Common myeloid progenitor, CD34-positive (primary cell): ENCODE data around the gene ADGRV1.
A peak's percentile ranks its signal among the peaks of the same experiment; 100 is the strongest.

Source experiments
- CTCF ChIA-PET: fragments of 350-600 bp; sonication (Branson Sonifier 250); formaldehyde crosslinking; loops from one replicate; lab custom pipeline; 2021; ENCODE audit warnings: antibody characterized with exemption; lab: Charles Lee
- POLR2A ChIA-PET: fragments of 350-600 bp; sonication (Branson Sonifier 250); formaldehyde crosslinking; loops from one replicate; lab custom pipeline; 2021; ENCODE audit warnings: antibody characterized with exemption; lab: Charles Lee
- DNase-seq, 3 donors: peaks; one replicate each; pipeline versions ENCODE4 v3.0.0 to v3.0.0-alpha.2; 2013
- H3K27ac ChIP-seq, 2 experiments: 1 replicate in 1 of 2; 2 replicates in 1 of 2; pipeline ENCODE4 v1.7.0; 2013; ENCODE audit warnings: inconsistent platforms in 2 of 2, low read length in 2 of 2, mild to moderate bottlenecking in 2 of 2, low read depth in 1 of 2, moderate library complexity in 1 of 2; ENCODE audit not compliant: severe bottlenecking in 2 of 2, insufficient read depth in 1 of 2, poor library complexity in 1 of 2
- H3K27me3 ChIP-seq, 5 experiments: replicated peaks in 2 of 5; 1 replicate in 3 of 5; 2 replicates in 2 of 5; pipeline versions ENCODE4 v1.6.1 to v1.7.0; 2013; ENCODE audit warnings: low read length in 4 of 5, mild to moderate bottlenecking in 2 of 5, moderate library complexity in 2 of 5, inconsistent platforms in 1 of 5; ENCODE audit not compliant: insufficient read depth in 5 of 5, control insufficient read depth in 4 of 5
- H3K36me3 ChIP-seq, 4 experiments: 1 replicate in 2 of 4; 2 replicates in 2 of 4; pipeline versions ENCODE4 v1.6.1 to v1.7.0; 2013; ENCODE audit warnings: low read length in 3 of 4, control low read depth in 1 of 4, mild to moderate bottlenecking in 1 of 4; ENCODE audit not compliant: control insufficient read depth in 4 of 4, insufficient read depth in 4 of 4
- H3K4me1 ChIP-seq, 4 experiments: 1 replicate in 3 of 4; 2 replicates in 1 of 4; pipeline versions ENCODE4 v1.6.1 to v1.7.1; 2013; ENCODE audit warnings: low read length in 3 of 4, mild to moderate bottlenecking in 3 of 4, control low read depth in 1 of 4, inconsistent platforms in 1 of 4, moderate library complexity in 1 of 4; ENCODE audit not compliant: control insufficient read depth in 4 of 4, insufficient read depth in 4 of 4; ENCODE audit errors: control extremely low read depth in 1 of 4
- H3K4me3 ChIP-seq, 7 experiments: 1 replicate in 4 of 7; 2 replicates in 3 of 7; pipeline versions ENCODE4 v1.5.1 to v1.7.0; 2013; ENCODE audit warnings: mild to moderate bottlenecking in 7 of 7, low read length in 6 of 7, moderate library complexity in 6 of 7, inconsistent platforms in 2 of 7, low read depth in 2 of 7, control low read depth in 1 of 7; ENCODE audit not compliant: insufficient read depth in 4 of 7, control insufficient read depth in 1 of 7; ENCODE audit errors: extremely low read depth in 1 of 7
- H3K9me3 ChIP-seq, 5 experiments: 1 replicate in 4 of 5; 2 replicates in 1 of 5; pipeline versions ENCODE4 v1.6.1 to v1.7.1; 2013; ENCODE audit warnings: low read length in 4 of 5, mild to moderate bottlenecking in 2 of 5, inconsistent platforms in 1 of 5, low read depth in 1 of 5, moderate library complexity in 1 of 5; ENCODE audit not compliant: control insufficient read depth in 4 of 5, insufficient read depth in 2 of 5; ENCODE audit errors: control extremely low read depth in 1 of 5
- WGBS: methylation state at CpG from one replicate; pipeline ENCODE4 v1.1.5; 2013; ENCODE audit not compliant: insufficient coverage; 5-methylcytosine and 5-hydroxymethylcytosine counted together

Gene ADGRV1

GRCh38 chr5:91146230-91146629 lies 587.6 kb downstream of the ADGRV1 start:
- Histone ChIP-seq H3K27me3 (no peaks in the 10 kb centered on the region), H3K4me3 (no peak overlapping the region), H3K4me1 (no peaks in the 10 kb centered on the region), H3K27ac (no peak overlapping the region), H3K9me3 (peaks cover 0 to 3% (median 0%) of the 10 kb centered on the region in 5 experiments), H3K36me3 (no peaks in the 10 kb centered on the region)
- CTCF ChIA-PET = interaction anchor here (0.9 to 1.1 kb wide), 2 partner anchors 16 to 73 kb away, joined by 3 read pairs; no protein-coding TSS in a partner anchor
- POLR2A ChIA-PET = interaction anchor here (0.6 kb wide), 1 partner anchor 183 kb away, joined by 3 read pairs; no protein-coding TSS in a partner anchor
- no peak for DNase-seq
- 91% methylated on average over 3 of the region's 4 CpGs for WGBS

GRCh38 chr5:91146905-91147600 lies 588.5 kb downstream of the ADGRV1 start:
- ChIA-PET POLR2A (interaction anchor here (0.6 kb wide), 2 partner anchors 15 to 184 kb away, joined by 3 to 6 read pairs; no protein-coding TSS in a partner anchor), CTCF (interaction anchor here (1.1 kb wide), 1 partner anchor 15 kb away, joined by 3 read pairs; no protein-coding TSS in a partner anchor)
- H3K9me3 ChIP-seq = peaks cover 0 to 3% (median 0%) of the 10 kb centered on the region in 5 experiments
- H3K27me3 ChIP-seq = no peaks in the 10 kb centered on the region
- no peak overlapping the region for H3K4me3 ChIP-seq
- H3K36me3 ChIP-seq = no peaks in the 10 kb centered on the region
- no peaks in the 10 kb centered on the region for H3K4me1 ChIP-seq
- DNase-seq = peak in 1 of 3 donors; percentile 11
- no peak overlapping the region for H3K27ac ChIP-seq
- 100% methylated on average over 2 of the region's 4 CpGs for WGBS

- no peaks in the 10 kb centered on the region for H3K4me1 ChIP-seq
- H3K27ac ChIP-seq = no peak overlapping the region
- DNase-seq = no peak
- POLR2A ChIA-PET = no interaction called here
- WGBS = no CpG with 5 or more reads among the region's 1 CpG
- no peak overlapping the region for H3K4me3 ChIP-seq
- peaks cover 0 to 3% (median 0%) of the 10 kb centered on the region in 5 experiments for H3K9me3 ChIP-seq
- H3K27me3 ChIP-seq = no peaks in the 10 kb centered on the region
- H3K36me3 ChIP-seq = no peaks in the 10 kb centered on the region
- CTCF ChIA-PET = interaction anchor here (1.4 kb wide), 1 partner anchor 11 kb away, joined by 5 read pairs; no protein-coding TSS in a partner anchor
Observed at GRCh38 chr5:91150234-91150633, 591.6 kb downstream of the ADGRV1 start.

GRCh38 chr5:91150636-91151035 lies 592.0 kb downstream of the ADGRV1 start:
- CTCF ChIA-PET = interaction anchor here (1.4 kb wide), 1 partner anchor 10 kb away, joined by 5 read pairs; no protein-coding TSS in a partner anchor

GRCh38 chr5:91151947-91152346 lies 593.4 kb downstream of the ADGRV1 start:
- H3K36me3 ChIP-seq = no peaks in the 10 kb centered on the region
- H3K4me1 ChIP-seq = peaks cover 0 to 8% (median 0%) of the 10 kb centered on the region in 4 experiments
- no peak for DNase-seq
- ChIA-PET POLR2A (no interaction called here), CTCF (interaction anchor here (1.0 kb wide), 1 partner anchor 209 kb away, joined by 3 read pairs; no protein-coding TSS in a partner anchor)
- H3K9me3 ChIP-seq = peaks cover 0 to 3% (median 0%) of the 10 kb centered on the region in 5 experiments
- H3K4me3 ChIP-seq = no peak overlapping the region
- WGBS = 100% methylated on average over 1 of the region's 2 CpGs
- no peak overlapping the region for H3K27ac ChIP-seq
- H3K27me3 ChIP-seq = no peaks in the 10 kb centered on the region

More at GRCh38 chr5:91150636-91151035, 592.0 kb downstream of the ADGRV1 start:
- no peaks in the 10 kb centered on the region for H3K27me3 ChIP-seq
- H3K36me3 ChIP-seq = no peaks in the 10 kb centered on the region
- peaks cover 0 to 3% (median 0%) of the 10 kb centered on the region in 5 experiments for H3K9me3 ChIP-seq
- no peak for DNase-seq
- POLR2A ChIA-PET = no interaction called here
- no peak overlapping the region for H3K27ac ChIP-seq
- no peak overlapping the region for H3K4me3 ChIP-seq
- H3K4me1 ChIP-seq = no peaks in the 10 kb centered on the region

- over 99% methylated on average over 9 of the region's 9 CpGs for WGBS
- Histone ChIP-seq H3K4me3 (no peak overlapping the region), H3K27ac (no peak overlapping the region), H3K27me3 (no peaks in the 10 kb centered on the region), H3K36me3 (no peaks in the 10 kb centered on the region), H3K9me3 (no peaks in the 10 kb centered on the region), H3K4me1 (peaks cover 0 to 8% (median 0%) of the 10 kb centered on the region in 4 experiments)
- POLR2A ChIA-PET = no interaction called here
- CTCF ChIA-PET = no interaction called here
- DNase-seq = no peak
Observed at GRCh38 chr5:91154338-91154737, 595.7 kb downstream of the ADGRV1 start.

- H3K4me3 ChIP-seq = no peak overlapping the region
- CTCF ChIA-PET = interaction anchor here (0.6 kb wide), 1 partner anchor 134 kb away, joined by 5 read pairs; no protein-coding TSS in a partner anchor
Observed at GRCh38 chr5:91155274-91155673, 596.7 kb downstream of the ADGRV1 start.

More at GRCh38 chr5:91155274-91155673, 596.7 kb downstream of the ADGRV1 start:
- POLR2A ChIA-PET = no interaction called here
- Histone ChIP-seq H3K27ac (no peak overlapping the region), H3K27me3 (no peaks in the 10 kb centered on the region), H3K4me1 (peaks cover 0 to 8% (median 0%) of the 10 kb centered on the region in 4 experiments), H3K9me3 (no peaks in the 10 kb centered on the region), H3K36me3 (no peaks in the 10 kb centered on the region)
- WGBS = 100% methylated on average over 1 of the region's 3 CpGs
- no peak for DNase-seq
